ENCODE results near the gene ZNF709.
"Not testable (repeated sequence)": the region's sequence is repeated elsewhere in the genome, so short reads cannot be mapped to it uniquely, and the experiment has no call there.

Gene ZNF709

DNA sequence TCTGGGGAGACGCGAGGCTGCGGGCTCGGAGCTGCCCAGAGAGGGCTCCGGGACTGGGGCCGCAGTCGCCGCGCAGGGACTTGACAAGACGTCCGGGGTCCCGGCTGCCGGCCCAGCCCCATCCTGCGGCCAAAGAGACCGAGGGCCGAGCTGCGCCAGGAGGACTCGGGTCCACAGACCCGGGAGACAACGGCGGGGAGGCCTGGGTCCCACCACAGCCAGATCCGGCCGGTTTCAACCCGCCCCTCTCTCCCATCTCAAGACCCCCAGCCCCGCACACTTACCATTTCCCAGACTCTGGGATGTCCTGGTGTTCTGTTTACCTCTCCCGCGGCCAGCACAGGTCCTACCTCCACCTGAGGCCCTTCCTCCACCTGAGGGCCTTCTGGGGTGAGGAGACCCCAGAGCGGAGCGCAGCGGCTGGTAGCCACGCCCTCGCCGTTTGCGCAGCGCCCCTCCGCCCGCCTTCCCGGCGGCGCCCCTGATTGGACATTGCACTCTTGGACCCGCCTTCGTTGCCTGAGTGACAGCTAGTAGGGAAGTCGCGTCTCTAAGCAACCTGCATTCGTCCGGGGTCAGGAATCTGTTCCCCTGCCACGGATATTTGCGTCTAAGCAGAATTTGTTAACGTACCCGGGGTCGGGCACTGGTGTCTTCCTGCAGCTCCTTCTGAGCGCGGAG lies at the start of gene ZNF709:
ZNF709 (minus strand) TSS at position 446 of the 681 bp plus-strand sequence; CDS start at position 287, 159 bp downstream.
- peak; percentile 98 for DNase-seq

DNA sequence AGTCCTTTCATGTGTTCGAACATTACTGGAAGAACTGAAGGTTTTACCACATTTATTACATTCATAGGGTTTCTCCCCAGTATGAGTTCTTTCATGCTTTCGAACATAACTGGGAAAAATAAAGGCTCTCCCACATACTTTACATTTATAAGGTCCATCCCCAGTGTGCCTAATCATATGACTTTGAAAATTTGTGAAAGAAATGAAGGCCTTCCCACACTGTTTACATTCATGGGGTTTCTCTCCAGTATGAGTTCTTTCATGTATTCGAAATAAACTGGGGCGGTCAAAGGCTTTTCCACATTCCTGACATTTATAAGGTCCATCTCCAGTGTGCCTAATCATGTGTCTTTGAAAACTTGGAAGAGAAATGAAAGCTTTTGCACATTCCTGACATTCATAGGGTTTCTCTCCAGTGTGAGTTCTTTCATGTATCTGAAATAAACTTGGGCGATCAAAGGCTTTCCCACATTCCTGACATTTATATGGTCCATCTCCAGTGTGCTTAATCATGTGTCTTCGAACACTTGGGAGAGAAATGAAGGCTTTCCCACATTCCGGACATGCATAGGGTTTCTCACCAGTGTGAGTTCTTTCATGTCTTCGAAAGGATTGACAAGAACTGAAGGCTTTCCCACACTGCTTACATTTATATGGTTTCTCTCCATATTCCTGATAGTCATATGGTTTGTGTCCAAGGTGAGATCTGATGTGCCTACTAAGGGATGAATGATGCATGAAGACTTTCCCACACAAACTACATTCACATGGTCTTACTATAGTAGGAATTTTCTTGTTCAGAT lies 42.6 kb upstream of the ZNF709 start:
- peak; percentile 7 for DNase-seq

DNA sequence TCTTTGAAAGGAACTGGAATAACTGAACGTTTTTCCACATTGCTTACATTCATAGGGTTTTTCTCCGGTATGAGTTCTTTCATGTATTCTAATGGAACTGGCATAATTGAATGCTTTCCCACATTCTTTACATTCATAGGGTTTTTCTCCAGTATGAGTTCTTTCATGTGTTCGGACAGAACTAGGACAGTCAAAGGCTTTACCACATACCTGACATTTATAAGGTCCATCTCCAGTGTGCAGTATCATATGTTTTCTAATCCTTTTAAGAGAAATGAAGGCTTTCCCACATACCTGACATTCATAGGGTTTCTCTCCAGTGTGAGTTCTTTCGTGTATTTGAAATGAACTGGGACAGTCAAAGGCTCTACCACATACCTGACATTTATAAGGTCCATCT lies 41.9 kb upstream of the ZNF709 start:
- DNase-seq = no peak

DNA sequence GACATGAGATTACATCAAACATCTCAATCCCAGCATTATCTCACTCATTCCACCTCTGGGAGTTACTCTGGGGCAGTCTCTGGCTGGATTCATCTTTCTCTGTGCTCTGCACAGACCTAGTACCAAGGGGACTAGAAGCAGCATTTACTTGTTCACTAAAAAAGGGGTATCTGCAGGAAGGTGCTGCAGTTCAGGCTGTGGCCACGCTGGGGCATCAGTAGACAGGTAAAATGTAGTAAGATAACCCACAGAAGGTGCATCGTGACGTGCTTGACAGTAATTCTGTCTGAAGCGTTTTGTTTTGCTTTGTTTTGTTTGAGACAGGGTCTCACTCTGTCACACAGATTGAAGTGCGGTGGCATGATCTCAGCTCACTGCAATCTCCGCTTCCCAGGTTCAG lies 37.4 kb upstream of the ZNF709 start:
- no peak for DNase-seq

DNA sequence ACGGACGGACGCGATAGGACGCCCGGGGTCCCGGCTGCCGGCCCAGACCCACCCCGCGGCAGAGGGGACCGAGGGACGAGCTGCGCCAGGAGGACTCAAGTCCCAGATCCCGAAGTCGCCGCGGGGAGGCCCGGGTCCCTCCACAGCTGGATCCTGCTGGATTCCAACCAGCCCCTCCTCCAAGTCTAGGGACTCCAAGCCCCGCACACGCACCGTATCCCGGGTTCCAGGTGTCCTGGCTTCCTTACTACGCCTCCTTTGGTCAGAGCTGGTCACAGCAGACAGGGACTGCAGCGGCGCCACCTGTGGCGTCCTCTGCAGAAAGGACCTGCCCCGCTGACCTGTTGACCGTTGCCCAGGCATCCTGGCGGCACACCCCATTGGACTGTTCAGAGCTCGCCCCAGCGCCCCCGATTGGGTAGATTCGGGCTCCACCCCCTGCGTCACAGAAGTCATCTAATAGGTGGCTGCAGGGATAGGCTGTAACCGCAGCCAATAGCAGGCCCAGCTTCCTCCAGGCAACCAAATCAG lies 29.0 kb upstream of the ZNF709 start:
- peak; percentile 57 for DNase-seq

DNA sequence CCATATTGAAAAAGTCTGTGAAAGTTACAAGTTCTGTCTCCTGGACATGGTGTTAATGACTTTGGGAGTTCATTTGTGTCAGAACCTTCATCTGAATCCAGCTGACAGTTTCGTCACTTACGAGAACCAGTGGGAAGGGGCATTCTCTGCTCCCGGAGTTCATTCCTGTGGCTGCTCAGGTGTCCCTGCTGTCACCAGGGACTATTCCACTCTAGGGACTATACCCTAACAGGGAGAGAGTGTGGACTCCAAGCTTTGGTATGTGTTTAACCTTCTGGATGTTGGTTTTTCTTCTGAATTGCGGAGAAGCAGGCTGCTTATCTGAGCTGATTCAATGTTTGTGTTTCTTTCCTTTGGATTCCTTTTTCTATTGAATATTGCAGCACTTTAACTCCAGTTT lies 12.4 kb upstream of the ZNF709 start:
- DNase-seq = no peak

DNA sequence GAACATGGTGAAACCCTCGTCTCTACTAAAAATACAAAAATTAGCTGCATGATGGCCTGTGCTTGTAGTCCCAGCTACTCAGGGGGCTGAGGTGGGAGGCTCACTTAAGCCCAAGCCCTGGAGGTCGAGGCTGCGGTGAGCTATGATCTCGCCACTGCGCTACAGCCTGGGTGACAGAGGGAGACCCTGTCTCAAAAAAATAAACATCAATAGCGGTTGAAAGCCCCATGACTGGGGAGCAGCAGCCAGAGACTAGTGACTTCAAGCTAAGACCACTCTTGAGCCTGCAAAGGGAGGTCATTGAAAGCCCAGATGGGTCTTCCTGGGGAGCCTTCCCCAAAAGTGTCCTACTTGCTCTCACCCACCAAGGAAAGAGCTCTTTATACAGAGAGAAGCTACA lies 11.9 kb upstream of the ZNF709 start:
- DNase-seq = no peak

DNA sequence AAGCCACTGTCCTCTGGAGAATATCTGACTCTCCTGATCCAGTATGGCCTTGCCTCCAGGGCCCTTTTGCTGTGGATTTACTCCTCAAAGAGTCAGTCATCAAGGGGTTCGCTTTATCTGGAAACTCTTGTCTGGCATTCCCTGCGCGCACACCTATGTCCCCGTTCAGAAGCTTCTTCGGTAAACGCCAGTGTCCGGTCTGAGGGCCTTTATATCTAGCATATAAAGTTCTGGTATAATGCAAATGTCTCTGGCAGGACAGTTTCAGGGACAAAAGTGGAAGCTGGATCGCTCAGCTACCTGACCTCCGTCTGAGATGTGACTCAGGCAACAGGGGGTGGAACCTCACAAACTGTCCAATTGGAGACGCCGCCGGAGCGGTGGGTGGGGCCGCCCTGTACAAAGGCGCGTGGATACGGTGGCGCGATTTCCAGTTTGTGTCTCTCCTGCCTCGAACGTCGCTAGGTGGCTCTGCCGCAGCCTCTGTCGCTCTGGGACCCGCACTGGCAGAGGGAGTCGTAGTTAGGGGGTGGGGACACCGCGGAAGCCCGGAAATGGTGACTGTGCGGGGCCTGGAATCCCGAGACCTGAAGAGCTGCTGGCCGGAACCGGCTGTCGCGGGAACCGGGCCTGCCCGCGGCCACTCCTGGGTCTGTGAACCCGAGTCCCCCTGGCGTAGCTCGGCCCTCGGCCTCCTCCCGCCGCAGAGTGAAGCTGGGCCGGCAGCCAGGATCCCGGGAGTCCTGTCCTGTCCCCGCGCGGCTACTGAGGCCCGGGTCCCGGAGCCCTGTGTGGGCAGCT lies 10.6 kb upstream of the ZNF709 start:
- DNase-seq = peak; percentile 96

DNA sequence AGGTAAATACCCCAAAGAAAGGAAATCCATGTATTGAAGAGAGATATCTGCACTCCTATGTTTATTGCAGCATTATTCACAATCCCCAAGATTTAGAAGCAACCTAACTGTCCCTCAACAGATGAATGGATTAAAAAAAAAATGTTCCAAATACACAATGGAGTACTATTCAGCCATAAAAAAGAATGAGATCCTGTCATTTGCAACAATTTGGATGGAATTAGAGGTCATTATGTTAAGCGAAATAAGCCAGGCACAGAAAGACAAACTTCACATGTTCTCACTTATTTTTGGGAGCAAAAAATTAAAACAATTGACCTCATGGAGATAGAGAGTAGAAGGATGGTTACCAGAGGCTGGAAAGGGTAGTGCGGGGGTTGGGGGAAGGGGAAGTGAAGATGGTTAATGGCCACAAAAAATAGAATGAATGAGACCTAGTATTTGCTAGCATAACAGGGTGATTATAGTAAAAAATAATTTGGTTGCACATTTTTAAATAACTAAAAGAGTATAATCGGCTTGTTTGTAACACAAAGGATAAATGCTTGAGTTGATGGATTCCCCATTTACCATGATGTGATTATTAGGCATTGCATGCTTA lies 9.7 kb upstream of the ZNF709 start:
- no peak for DNase-seq

DNA sequence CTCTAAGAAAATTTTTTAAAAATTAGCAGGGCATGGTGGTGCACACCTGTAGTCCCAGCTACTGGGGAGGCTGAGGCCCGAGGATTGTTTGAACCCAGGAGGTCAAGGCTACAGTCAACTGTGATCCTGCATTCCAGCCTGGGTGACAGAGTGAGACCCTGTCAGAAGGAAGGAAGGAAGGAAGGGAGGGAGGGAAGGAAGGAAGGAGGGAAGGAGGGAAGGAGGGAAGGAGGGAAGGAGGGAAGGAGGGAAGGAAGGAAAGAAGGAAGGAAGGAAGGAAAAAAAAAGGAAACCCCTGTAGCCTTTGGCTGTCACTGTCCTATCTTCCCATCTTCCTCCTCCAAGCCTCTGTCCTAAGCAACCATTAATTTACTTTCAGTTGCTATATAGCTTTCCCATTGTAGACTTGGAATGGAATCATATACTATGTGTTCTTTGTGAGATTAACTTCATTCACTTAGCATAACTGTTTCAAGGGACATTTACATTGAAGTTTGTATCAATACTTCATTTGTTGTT lies 1.7 kb upstream of the ZNF709 start:
- DNase-seq = not testable (repeated sequence)

DNA sequence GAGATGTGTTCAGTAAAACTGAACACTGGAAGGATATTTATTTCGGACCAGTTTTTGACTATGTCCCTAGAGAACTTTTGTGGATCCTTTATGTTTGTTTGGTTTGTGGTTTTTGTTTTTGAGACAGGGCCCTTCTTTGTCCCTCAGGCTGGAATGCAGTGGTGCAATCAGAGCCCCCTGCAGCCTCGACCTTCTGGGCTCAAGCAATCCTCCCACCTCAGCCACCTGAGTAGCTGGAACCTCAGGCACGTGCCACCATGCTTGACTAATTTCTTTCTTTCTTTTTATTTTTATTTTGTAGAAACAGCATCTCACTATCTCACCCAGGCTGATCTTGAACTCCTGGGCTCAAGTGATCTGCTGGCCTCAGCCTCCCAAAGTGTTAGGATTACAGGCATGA lies 955 bp upstream of the ZNF709 start:
- DNase-seq = no peak

DNA sequence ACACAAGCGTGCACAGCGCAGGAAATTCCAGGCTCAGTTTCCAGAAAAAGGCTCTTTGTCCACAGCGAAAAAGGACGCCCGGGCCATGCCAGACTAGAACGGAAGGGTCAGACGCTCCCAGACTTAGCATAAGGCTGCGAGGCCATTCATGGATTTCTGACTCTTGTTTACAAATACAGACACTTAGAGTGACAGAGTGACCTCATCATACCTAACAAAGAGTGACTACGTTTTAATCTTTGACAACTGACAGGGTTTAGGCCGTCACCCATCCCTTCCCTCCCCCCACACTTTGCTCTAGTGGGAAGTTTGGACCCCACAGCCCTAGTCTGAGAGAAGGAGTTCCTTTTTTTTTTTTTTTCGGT lies 418 bp upstream of the ZNF709 start:
- DNase-seq = no peak

DNA sequence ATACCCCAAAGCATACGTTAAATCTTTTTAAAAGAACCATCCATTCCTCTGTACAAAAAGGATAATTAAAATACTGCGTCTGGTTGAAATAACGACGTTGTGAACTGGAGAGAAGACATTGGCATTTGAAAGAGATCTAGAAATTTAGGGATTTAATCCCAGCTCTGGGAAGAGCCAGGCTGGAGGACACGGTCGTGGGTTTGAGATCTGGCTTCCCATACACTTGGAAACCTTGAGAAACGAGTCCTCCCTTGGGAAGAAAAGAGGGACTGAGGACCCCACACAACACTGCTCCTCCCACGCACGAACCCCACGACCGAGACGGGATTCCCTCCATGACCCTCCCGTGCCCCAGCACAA lies 625 bp downstream of the ZNF709 start:
- DNase-seq = no peak

DNA sequence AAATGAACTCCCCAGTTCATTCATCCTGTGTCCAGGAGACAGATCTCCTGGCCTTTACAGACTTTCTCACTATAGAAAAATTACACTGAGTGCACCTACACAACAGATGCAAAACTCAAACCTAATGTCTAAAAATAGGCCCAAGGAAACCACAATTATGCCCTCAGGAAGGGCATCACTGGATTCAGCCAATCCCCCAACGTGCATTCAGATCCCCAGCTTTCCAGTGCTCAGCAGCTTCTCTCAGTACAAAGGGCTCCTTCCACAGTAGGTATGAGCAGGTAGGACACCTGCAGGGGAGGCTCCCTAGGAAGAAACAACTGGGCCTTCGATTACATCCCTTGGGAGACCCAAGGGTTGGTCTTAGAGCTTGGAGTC lies 2.1 kb downstream of the ZNF709 start:
- DNase-seq = no peak

DNA sequence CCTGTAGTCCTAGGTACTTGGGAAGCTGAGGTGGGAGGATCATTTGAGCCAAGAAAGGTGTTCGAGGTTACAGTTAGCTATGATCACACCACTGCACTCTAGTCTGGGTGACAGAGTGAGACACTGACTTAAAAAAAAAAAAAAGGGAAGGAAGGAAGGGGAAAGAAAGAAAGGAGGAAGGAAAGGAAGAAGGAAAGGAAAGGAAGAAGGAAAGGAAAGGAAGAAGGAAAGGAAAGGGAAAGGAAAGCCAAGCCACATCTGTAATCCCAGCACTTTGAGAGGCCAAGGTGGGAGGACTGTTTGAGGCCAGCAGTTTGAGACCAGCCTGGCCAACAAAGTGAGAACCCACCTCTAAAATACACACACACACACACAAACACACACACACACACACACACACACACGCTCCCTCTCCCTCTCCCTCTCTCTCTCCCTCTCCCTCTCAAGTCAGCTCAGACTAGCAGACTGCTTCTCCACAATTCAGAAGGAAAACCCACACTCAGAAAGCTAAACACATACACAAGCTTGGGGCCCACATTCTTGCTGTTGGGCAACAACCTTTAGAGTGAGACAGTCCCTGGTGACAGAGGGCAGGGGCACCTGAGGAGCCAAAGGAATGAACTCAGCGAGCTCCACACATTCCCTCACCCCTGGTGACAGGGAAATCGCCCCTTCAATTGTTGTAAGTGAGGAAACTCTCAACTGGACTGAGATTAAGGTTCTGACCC lies 2.7 kb downstream of the ZNF709 start:
- DNase-seq = no peak

DNA sequence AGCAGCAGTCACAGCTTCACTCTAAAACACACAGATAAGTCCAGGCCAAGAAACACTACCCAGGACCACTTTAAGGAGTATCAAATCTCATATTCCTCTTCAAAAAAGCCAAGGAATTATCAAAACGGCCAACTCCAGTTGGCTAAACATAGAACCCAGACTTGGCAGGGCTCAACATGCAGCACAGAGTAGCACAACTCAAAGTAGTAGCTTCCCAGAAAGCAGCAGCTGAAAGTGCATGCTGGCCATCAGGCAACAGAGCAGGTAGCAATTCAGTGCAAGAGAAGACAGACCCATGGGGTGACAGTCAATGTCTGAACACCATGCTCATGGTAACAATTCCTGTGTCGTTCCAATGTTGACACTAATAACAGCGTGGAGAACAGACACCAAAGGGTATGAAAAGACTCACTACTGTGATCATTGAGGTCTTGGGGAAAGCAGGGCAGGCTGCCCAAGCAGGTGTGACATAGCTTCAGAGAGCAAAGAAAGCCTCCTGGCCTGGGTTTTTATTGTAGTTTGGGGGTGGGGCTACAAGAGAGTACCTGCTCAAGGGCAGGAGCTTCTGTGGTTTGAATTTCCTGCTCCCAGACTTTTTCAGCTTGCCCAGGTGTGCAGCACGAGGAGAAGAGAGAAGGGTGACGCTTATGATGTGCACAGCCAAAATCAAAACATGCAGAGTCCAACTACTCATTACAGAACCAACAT lies 6.2 kb downstream of the ZNF709 start:
- DNase-seq = no peak

DNA sequence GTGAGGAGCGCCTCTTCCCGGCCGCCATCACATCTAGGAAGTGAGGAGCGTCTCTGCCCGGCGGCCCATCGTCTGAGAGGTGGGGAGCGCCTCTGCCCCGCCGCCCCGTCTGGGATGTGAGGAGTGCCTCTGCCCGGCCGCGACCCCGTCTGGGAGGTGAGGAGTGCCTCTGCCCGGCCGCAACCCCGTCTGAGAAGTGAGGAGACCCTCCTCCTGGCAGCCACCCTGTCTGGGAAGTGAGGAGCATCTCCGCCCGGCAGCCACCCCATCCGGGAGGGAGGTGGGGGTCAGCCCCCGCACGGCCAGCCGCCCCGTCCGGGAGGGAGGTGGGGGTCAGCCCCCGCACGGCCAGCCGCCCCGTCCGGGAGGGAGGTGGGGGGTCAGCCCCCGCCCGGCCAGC lies 17.0 kb downstream of the ZNF709 start:
- DNase-seq = not testable (repeated sequence)

DNA sequence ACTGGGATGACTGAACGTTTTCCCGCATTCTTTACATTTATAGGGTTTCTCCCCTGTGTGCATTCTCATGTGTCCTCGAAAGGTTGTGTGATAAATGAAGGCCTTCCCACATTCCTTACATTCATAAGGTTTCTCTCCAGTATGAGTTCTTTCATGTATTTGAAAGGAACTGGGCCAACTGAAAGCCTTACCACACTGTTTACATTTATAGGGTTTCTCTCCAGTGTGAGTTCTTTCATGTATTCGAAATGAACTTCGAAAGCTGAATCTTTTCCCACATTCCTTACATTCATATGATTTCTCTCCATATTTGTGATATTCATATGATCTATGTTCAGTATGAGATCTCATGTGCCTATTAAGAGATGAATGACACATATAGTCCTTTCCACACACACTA lies 19.4 kb downstream of the ZNF709 start:
- DNase-seq = no peak

DNA sequence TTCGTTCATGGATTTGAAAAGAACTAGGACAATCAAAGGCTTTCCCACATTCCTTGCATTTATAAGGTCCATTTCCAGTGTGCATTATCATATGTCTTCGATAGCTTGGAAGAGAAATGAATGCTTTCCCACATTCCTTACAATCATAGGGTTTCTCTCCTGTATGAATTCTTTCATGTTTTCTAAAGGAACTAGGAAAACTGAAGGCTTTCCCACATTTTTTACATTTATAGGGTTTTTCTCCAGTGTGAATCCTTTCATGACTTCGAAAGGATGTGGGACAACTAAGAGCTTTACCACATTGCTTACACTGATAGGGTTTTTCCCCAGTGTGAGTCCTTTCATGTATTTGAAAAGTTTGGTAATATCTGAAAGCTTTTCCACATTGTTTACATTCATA lies 19.8 kb downstream of the ZNF709 start:
- no peak for DNase-seq

DNA sequence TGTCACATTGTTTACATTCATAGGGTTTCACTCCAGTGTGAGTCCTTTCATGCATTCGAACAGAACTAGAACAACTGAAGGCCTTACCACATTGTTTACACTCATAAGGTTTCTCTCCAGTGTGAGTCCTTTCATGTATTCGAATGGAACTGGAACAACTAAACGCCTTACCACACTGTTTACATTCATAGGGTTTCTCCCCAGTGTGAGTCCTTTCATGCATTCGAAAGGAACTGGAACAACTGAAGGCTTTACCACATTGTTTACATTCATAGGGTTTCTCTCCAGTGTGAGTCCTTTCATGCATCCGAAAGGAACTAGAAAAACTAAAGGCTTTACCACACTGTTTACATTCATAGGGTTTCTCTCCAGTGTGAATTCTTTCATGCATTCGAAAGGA lies 20.5 kb downstream of the ZNF709 start:
- DNase-seq = not testable (repeated sequence)

DNA sequence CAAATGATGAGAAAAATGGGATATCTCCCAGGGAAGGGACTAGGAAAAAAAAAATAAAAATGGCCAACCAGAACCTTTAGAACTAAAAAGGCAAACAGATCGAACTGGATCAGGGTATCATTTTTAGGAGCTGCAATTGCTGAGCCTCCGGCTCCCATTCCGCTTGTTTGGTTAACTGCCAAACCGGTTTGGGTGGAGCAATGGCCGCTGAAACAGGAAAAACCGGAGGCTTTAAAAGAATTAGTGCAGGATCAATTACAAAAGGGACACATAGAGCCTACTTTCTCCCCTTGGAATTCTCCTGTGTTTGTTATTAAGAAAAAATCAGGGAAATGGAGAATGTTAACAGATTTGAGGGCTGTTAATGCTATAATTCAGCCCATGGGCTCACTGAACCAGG lies 31.1 kb downstream of the ZNF709 start:
- DNase-seq = no peak

DNA sequence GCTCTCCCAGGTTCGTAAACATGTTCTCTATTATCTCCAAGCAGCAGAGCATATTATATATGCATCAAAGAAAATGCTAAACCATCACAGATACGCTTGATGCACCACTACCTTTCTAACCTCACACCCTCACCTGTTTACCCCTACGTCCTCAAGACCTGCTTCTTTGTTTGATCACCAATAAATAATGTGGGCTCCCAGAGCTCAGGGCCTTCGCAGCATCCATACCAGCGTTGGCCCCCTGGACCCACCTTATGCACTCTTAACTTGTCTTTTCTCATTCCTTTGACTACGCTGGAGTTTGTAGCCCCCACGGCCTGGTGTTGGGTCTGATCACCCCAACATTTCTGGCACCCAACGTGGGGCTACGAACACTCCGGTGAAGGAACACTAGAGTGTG lies 33.8 kb downstream of the ZNF709 start:
- DNase-seq = no peak

All from retina (tissue), 1 donor.